HCT116 (cell line): ENCODE results near the gene POLD1. TPM values are rescaled to one million over a fixed set of nuclear protein-coding genes. Genes with fewer than 3 reads are reported as not detected.

Experiments
- ATAC-seq: fragments of 200-7000 bp; cut with Tn5 transposase; 2 replicates; pipeline ENCODE4 v1.9.1; 2020; ENCODE audit warnings: mild to moderate bottlenecking, moderate library complexity
- BruUV-seq: library from RNA; stranded (reverse); fragments of 400-500 nt; replicated peaks from 2 replicates; lab custom pipeline; 2021; lab: Mats Ljungman, UMichigan
- CTCF ChIA-PET: fragments of 300-600 bp; sonication (Branson Sonifier 250); formaldehyde crosslinking; loops from one replicate; lab custom pipeline; 2021; ENCODE audit warnings: antibody characterized with exemption; lab: Charles Lee
- POLR2A ChIA-PET: fragments of 300-600, 350-600 bp; sonication (Branson Sonifier 250); formaldehyde crosslinking; loops from one replicate; lab custom pipeline; 2021; ENCODE audit warnings: antibody characterized with exemption; lab: Charles Lee
- RAD21 ChIA-PET, 2 experiments: fragments of 300-600 bp; sonication (Branson Sonifier 250); formaldehyde crosslinking; loops; one replicate each; lab custom pipeline; 2023; ENCODE audit warnings: low total read pairs in 2 of 2; ENCODE audit not compliant: uncharacterized antibody in 2 of 2, unreplicated experiment in 2 of 2, low non-redundant PET in 1 of 2; lab: Charles Lee
- DNase-seq: peaks from one replicate; pipeline ENCODE4 v3.0.0-alpha.2; 2010; ENCODE audit warnings: low read depth, low spot score
- H2AFZ ChIP-seq: fragments of 200-600 bp; shearing (Covaris generic), sonication (generic); 2 replicates; pipeline ENCODE4 v1.6.1; 2017; ENCODE audit warnings: low read depth, mixed run types, mixed read lengths, antibody characterized with exemption, low read length; ENCODE audit not compliant: poor library complexity, severe bottlenecking
- H3K27ac ChIP-seq: 2 replicates; pipeline ENCODE4 v1.5.1; 2012; ENCODE audit warnings: low read depth, low read length
- H3K27me3 ChIP-seq: fragments of 200-600 bp; sonication (generic); 2 replicates; pipeline ENCODE4 v1.6.1; 2016; ENCODE audit warnings: mixed run types, low read length, mixed read lengths; ENCODE audit not compliant: insufficient read depth
- H3K36me3 ChIP-seq, 2 experiments: fragments of 200-500 bp in 1 of 2; fragments of 200-600 bp in 1 of 2; sonication (Bioruptor generic) in 1 of 2; sonication (generic) in 1 of 2; 2 replicates each; pipeline versions ENCODE4 v1.5.1 to v1.6.1; 2014 to 2016; ENCODE audit warnings: low read length in 2 of 2, inconsistent platforms in 1 of 2, mixed read lengths in 1 of 2, mixed run types in 1 of 2; ENCODE audit not compliant: insufficient read depth in 2 of 2, control insufficient read depth in 1 of 2
- H3K4me1 ChIP-seq, 2 experiments: fragments of 200-600 bp in 1 of 2; sonication (generic) in 1 of 2; 2 replicates each; pipeline versions ENCODE4 v1.5.1 to v1.6.1; 2012 to 2017; ENCODE audit warnings: low read length in 2 of 2, inconsistent platforms in 1 of 2, mild to moderate bottlenecking in 1 of 2, mixed read lengths in 1 of 2, mixed run types in 1 of 2, moderate library complexity in 1 of 2; ENCODE audit not compliant: insufficient read depth in 2 of 2, control insufficient read depth in 1 of 2
- H3K4me2 ChIP-seq: fragments of 200-600 bp; sonication (generic); 2 replicates; pipeline ENCODE4 v1.6.1; 2017; ENCODE audit warnings: mixed run types, low read length, mixed read lengths
- H3K4me3 ChIP-seq, 2 experiments: fragments of 200-600 bp in 1 of 2; sonication (generic) in 1 of 2; replicated peaks in 1 of 2; 2 replicates each; pipeline ENCODE4 v1.5.1; 2011 to 2016; ENCODE audit warnings: low read length in 2 of 2, control low read depth in 1 of 2, low read depth in 1 of 2, mild to moderate bottlenecking in 1 of 2, mixed read lengths in 1 of 2, mixed run types in 1 of 2
- H3K79me2 ChIP-seq: fragments of 200-600 bp; sonication (generic); 2 replicates; pipeline ENCODE4 v1.6.1; 2017; ENCODE audit warnings: mild to moderate bottlenecking, mixed run types, low read length, moderate library complexity, mixed read lengths; ENCODE audit not compliant: insufficient read depth
- H3K9ac ChIP-seq: fragments of 200-600 bp; sonication (generic); 2 replicates; pipeline ENCODE4 v1.6.1; 2016; ENCODE audit warnings: low read length, mixed read lengths
- H3K9me2 ChIP-seq: fragments of 200-600 bp; sonication (generic), shearing (Covaris generic); 2 replicates; pipeline ENCODE4 v1.6.1; 2017; ENCODE audit warnings: mixed run types, mild to moderate bottlenecking, moderate library complexity; ENCODE audit not compliant: insufficient read depth
- H3K9me3 ChIP-seq, 2 experiments: fragments of 200-500 bp in 1 of 2; fragments of 200-600 bp in 1 of 2; sonication (Bioruptor generic) in 1 of 2; sonication (generic) in 1 of 2; 2 replicates each; pipeline ENCODE4 v1.6.1; 2014 to 2017; ENCODE audit warnings: low read length in 2 of 2, mixed read lengths in 2 of 2, inconsistent platforms in 1 of 2, low read depth in 1 of 2, mild to moderate bottlenecking in 1 of 2, mixed run types in 1 of 2, moderate library complexity in 1 of 2; ENCODE audit not compliant: control insufficient read depth in 1 of 2, insufficient read depth in 1 of 2
- H4K20me1 ChIP-seq: fragments of 200-600 bp; sonication (generic), shearing (Covaris generic); 2 replicates; pipeline ENCODE4 v1.6.1; 2017; ENCODE audit warnings: mixed run types, mild to moderate bottlenecking, moderate library complexity; ENCODE audit not compliant: insufficient read depth
- CBX3 ChIP-seq: IDR thresholded peaks from 2 replicates; pipeline ENCODE4 v1.6.1; 2012; ENCODE audit warnings: low read depth
- CEBPB ChIP-seq: IDR thresholded peaks from 2 replicates; pipeline ENCODE4 v1.6.1; 2012; ENCODE audit warnings: low read depth
- EGR1 ChIP-seq: IDR thresholded peaks from 2 replicates; pipeline ENCODE4 v1.6.1; 2012; ENCODE audit warnings: low read depth
- ELF1 ChIP-seq: IDR thresholded peaks from 2 replicates; pipeline ENCODE4 v1.6.1; 2012; ENCODE audit warnings: low read depth, borderline replicate concordance
- EZH2 ChIP-seq: fragments of 200-600 bp; sonication (generic); IDR thresholded peaks from 2 replicates; pipeline ENCODE4 v1.6.1; 2017; ENCODE audit warnings: antibody characterized with exemption, mixed run types
- EZH2phosphoT487 ChIP-seq: fragments of 200-600 bp; IDR thresholded peaks from 2 replicates; pipeline ENCODE4 v1.6.1; 2018; ENCODE audit warnings: antibody characterized with exemption, borderline replicate concordance
- FOSL1 ChIP-seq: IDR thresholded peaks from 2 replicates; pipeline ENCODE4 v1.6.1; 2012; ENCODE audit warnings: low read depth
- JUND ChIP-seq: IDR thresholded peaks from 2 replicates; pipeline ENCODE4 v1.6.1; 2012
- POLR2AphosphoS5 ChIP-seq: IDR thresholded peaks from 2 replicates; pipeline ENCODE4 v1.6.1; 2011; ENCODE audit warnings: mild to moderate bottlenecking, low read depth, low read length, moderate library complexity
- RAD21 ChIP-seq: IDR thresholded peaks from 2 replicates; pipeline ENCODE4 v1.6.1; 2012; ENCODE audit warnings: low read depth, mild to moderate bottlenecking
- SIN3A ChIP-seq: IDR thresholded peaks from 2 replicates; pipeline ENCODE4 v1.6.1; 2012; ENCODE audit warnings: low read depth
- SP1 ChIP-seq: IDR thresholded peaks from 2 replicates; pipeline ENCODE4 v1.6.1; 2012; ENCODE audit warnings: low read depth
- SRF ChIP-seq: IDR thresholded peaks from 2 replicates; pipeline ENCODE4 v1.6.1; 2012; ENCODE audit warnings: low read depth
- ZFX ChIP-seq: fragments of 450-650 bp; IDR thresholded peaks from 2 replicates; pipeline ENCODE4 v1.6.1; 2017
- intact Hi-C: fragments of 100-400 bp; cut with micrococcal nuclease; formaldehyde crosslinking; loops from 2 replicates; pipeline ENCODE4 v1.10.0; 2022
- total RNA-seq: library from RNA; stranded (reverse); gene quantifications from one replicate; pipeline ENCODE4 v1.2.1, GENCODE V29; 2021; ENCODE audit not compliant: unreplicated experiment
- TF ChIP-seq, protein P1 (sequence below), 3 experiments: fragments of 200-600 bp in 1 of 3; sonication (generic) in 1 of 3; IDR thresholded peaks in 2 of 3; conservative IDR thresholded peaks in 1 of 3; 2 replicates each; pipeline ENCODE4 v1.5.1; 2012 to 2017; ENCODE audit warnings: low read depth in 2 of 3, low read length in 2 of 3, antibody characterized with exemption in 1 of 3, borderline replicate concordance in 1 of 3, control low read depth in 1 of 3, mild to moderate bottlenecking in 1 of 3, mixed read lengths in 1 of 3, mixed run types in 1 of 3, moderate library complexity in 1 of 3; ENCODE audit not compliant: insufficient read depth in 1 of 3
- TF ChIP-seq, protein P2 (sequence below): IDR thresholded peaks from 2 replicates; pipeline ENCODE4 v1.6.1; 2012
- TF ChIP-seq, protein P3 (sequence below): IDR thresholded peaks from 2 replicates; pipeline ENCODE4 v1.6.1; 2011; ENCODE audit warnings: mild to moderate bottlenecking, low read length, moderate library complexity; ENCODE audit not compliant: insufficient replicate concordance; ENCODE audit errors: extremely low read depth

The POLD1 gene
- total RNA-seq, 1 experiment from 2014 or later = 122 TPM

DNA sequence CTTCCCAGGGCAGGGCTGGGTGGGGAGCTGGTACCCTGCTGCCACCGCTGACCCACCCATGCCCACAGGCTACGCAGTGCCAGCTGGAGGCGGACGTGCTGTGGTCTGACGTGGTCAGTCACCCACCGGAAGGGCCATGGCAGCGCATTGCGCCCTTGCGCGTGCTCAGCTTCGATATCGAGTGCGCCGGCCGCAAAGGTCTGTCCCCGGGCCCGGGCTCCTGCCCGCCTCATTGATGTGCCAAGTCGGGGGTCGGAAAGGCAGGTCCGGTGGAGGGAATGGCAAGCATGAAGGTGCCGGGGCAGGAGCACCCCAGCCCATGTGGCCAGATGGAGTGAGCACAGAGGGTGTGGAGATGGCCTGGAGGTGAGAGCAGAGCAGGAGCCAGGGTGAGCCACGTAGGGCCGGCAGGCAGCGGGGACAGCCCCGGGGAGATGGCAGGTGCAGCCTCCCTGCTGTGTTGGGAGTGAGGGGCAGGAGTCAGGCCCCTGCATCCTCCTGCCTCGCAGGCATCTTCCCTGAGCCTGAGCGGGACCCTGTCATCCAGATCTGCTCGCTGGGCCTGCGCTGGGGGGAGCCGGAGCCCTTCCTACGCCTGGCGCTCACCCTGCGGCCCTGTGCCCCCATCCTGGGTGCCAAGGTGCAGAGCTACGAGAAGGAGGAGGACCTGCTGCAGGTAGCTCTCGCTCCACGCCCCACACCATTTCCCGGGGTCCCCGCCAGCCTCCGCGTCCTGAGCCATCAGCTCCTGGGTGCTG is 18.6 kb downstream of the POLD1 start (continued):
- TF ChIP-seq, protein P1, sequence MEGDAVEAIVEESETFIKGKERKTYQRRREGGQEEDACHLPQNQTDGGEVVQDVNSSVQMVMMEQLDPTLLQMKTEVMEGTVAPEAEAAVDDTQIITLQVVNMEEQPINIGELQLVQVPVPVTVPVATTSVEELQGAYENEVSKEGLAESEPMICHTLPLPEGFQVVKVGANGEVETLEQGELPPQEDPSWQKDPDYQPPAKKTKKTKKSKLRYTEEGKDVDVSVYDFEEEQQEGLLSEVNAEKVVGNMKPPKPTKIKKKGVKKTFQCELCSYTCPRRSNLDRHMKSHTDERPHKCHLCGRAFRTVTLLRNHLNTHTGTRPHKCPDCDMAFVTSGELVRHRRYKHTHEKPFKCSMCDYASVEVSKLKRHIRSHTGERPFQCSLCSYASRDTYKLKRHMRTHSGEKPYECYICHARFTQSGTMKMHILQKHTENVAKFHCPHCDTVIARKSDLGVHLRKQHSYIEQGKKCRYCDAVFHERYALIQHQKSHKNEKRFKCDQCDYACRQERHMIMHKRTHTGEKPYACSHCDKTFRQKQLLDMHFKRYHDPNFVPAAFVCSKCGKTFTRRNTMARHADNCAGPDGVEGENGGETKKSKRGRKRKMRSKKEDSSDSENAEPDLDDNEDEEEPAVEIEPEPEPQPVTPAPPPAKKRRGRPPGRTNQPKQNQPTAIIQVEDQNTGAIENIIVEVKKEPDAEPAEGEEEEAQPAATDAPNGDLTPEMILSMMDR (IDR thresholded peaks at IDR 0.05 in 2 of 3, conservative IDR thresholded peaks at IDR 0.05 in 1 of 3; ENCODE audit: borderline replicate concordance in 1 of 3, insufficient read depth in 1 of 3, low read depth in 2 of 3, low read length in 2 of 3) = no peak
- no peak for TF ChIP-seq FOSL1
- no peak for TF ChIP-seq ZFX
- TF ChIP-seq EZH2 = no peak
- TF ChIP-seq RAD21 = no peak
- TF ChIP-seq CBX3 = no peak
- no peak for TF ChIP-seq ELF1
- TF ChIP-seq SRF = no peak
- no peak for TF ChIP-seq EGR1
- TF ChIP-seq SP1 = no peak

DNA sequence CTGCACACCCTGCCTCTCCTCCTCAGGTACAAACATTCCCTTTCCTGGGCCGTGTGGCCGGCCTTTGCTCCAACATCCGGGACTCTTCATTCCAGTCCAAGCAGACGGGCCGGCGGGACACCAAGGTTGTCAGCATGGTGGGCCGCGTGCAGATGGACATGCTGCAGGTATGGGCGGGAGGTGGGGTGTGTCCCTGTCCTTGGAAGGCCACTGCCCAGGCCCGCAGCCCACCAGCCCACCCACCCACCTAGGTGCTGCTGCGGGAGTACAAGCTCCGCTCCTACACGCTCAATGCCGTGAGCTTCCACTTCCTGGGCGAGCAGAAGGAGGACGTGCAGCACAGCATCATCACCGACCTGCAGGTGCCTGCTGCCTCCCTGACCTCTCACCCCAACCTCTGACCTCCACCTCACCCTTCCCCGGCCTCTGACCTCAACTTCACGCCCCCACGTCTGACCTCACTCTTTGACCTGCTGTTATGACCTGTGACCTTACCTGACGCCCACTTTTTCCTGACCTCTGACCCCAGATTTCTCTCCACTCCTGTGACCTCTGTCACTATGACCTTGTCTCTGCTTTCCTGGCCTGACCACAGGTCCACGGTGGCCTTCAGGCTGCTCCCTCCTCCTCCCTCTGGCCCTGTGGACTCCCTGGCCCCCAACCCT is 22.1 kb downstream of the POLD1 start:
- BruUV-seq = no TSS peak
- Histone ChIP-seq H3K9me2 (no peaks in the 10 kb centered on the region), H3K9ac (no peak overlapping the region), H3K4me3 (no peak overlapping the region), H3K9me3 (no peaks in the 10 kb centered on the region), H3K4me2 (no peak overlapping the region), H3K79me2 (no peaks in the 10 kb centered on the region), H2AFZ (no peak overlapping the region), H3K27me3 (no peaks in the 10 kb centered on the region), H3K36me3 (peaks cover 15 to 49% of the 10 kb centered on the region in 2 experiments; a peak in 3 of 4 replicates), H3K27ac (no peak overlapping the region), H4K20me1 (no peaks in the 10 kb centered on the region), H3K4me1 (no peaks in the 10 kb centered on the region)
- CTCF ChIA-PET = no interaction called here
- POLR2A ChIA-PET = no interaction called here
- intact Hi-C loops = no loop called here
- RAD21 ChIA-PET = no interaction called here
- ATAC-seq (peak; percentile 6; the same call in 1 of the 2 replicates), DNase-seq (no peak)
- no peak for TF ChIP-seq CEBPB
- no peak for TF ChIP-seq ELF1
- no peak for TF ChIP-seq CBX3
- no peak for TF ChIP-seq SP1
- TF ChIP-seq EZH2phosphoT487 = no peak
- no peak for TF ChIP-seq JUND
- no peak for TF ChIP-seq SIN3A
- TF ChIP-seq SRF = no peak
- no peak for TF ChIP-seq FOSL1
- no peak for TF ChIP-seq EZH2
- TF ChIP-seq EGR1 = no peak
- TF ChIP-seq POLR2AphosphoS5 = no peak
- TF ChIP-seq, protein P2, sequence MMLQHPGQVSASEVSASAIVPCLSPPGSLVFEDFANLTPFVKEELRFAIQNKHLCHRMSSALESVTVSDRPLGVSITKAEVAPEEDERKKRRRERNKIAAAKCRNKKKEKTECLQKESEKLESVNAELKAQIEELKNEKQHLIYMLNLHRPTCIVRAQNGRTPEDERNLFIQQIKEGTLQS = no peak
- TF ChIP-seq, protein P3, sequence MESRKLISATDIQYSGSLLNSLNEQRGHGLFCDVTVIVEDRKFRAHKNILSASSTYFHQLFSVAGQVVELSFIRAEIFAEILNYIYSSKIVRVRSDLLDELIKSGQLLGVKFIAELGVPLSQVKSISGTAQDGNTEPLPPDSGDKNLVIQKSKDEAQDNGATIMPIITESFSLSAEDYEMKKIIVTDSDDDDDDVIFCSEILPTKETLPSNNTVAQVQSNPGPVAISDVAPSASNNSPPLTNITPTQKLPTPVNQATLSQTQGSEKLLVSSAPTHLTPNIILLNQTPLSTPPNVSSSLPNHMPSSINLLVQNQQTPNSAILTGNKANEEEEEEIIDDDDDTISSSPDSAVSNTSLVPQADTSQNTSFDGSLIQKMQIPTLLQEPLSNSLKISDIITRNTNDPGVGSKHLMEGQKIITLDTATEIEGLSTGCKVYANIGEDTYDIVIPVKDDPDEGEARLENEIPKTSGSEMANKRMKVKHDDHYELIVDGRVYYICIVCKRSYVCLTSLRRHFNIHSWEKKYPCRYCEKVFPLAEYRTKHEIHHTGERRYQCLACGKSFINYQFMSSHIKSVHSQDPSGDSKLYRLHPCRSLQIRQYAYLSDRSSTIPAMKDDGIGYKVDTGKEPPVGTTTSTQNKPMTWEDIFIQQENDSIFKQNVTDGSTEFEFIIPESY = no peak
